Measurements from ENCODE around the gene SYTL1. TPM values are rescaled to one million over a fixed set of nuclear protein-coding genes. Genes with fewer than 3 reads are reported as not detected.

The SYTL1 gene
- polyA plus RNA-seq, 1 donor from 2014 or later: not detected

DNA sequence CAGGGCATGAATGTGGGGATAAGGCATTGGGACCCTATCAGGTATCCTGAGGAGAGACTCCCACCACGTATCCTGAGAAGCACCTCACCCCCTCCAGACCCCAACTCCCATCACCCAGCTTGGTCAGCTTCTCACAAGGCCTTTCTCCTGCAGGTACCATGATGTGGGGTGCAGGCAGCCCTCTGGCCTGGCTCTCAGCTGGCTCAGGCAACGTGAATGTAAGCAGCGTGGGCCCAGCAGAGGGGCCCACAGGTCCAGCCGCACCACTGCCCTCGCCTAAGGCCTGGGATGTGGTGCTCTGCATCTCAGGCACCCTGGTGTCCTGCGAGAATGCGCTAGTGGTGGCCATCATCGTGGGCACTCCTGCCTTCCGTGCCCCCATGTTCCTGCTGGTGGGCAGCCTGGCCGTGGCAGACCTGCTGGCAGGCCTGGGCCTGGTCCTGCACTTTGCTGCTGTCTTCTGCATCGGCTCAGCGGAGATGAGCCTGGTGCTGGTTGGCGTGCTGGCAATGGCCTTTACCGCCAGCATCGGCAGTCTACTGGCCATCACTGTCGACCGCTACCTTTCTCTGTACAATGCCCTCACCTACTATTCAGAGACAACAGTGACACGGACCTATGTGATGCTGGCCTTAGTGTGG lies 51.9 kb downstream of the SYTL1 start:
- H4K20me1 ChIP-seq (ENCODE audit: insufficient read depth): no peaks in the 10 kb centered on the region
- H3K9ac ChIP-seq (ENCODE audit: low read length): no peak overlapping the region
- no peaks in the 10 kb centered on the region for H3K36me3 ChIP-seq (ENCODE audit: insufficient read depth, low read length)
- H3K27ac ChIP-seq (ENCODE audit: low read length): no peak overlapping the region
- no peak overlapping the region for H2AFZ ChIP-seq (ENCODE audit: low read depth, low read length)
- no peaks in the 10 kb centered on the region for H3K79me2 ChIP-seq (replicated peaks; ENCODE audit: insufficient read depth, low read length)
- TF ChIP-seq EZH2 (IDR thresholded peaks at IDR 0.05; ENCODE audit: borderline replicate concordance, insufficient read depth, low read length, poor library complexity, severe bottlenecking): no peak
- TF ChIP-seq, protein P1, sequence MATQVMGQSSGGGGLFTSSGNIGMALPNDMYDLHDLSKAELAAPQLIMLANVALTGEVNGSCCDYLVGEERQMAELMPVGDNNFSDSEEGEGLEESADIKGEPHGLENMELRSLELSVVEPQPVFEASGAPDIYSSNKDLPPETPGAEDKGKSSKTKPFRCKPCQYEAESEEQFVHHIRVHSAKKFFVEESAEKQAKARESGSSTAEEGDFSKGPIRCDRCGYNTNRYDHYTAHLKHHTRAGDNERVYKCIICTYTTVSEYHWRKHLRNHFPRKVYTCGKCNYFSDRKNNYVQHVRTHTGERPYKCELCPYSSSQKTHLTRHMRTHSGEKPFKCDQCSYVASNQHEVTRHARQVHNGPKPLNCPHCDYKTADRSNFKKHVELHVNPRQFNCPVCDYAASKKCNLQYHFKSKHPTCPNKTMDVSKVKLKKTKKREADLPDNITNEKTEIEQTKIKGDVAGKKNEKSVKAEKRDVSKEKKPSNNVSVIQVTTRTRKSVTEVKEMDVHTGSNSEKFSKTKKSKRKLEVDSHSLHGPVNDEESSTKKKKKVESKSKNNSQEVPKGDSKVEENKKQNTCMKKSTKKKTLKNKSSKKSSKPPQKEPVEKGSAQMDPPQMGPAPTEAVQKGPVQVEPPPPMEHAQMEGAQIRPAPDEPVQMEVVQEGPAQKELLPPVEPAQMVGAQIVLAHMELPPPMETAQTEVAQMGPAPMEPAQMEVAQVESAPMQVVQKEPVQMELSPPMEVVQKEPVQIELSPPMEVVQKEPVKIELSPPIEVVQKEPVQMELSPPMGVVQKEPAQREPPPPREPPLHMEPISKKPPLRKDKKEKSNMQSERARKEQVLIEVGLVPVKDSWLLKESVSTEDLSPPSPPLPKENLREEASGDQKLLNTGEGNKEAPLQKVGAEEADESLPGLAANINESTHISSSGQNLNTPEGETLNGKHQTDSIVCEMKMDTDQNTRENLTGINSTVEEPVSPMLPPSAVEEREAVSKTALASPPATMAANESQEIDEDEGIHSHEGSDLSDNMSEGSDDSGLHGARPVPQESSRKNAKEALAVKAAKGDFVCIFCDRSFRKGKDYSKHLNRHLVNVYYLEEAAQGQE (IDR thresholded peaks at IDR 0.05; ENCODE audit: borderline replicate concordance): no peak
- TF ChIP-seq RAD21 (conservative IDR thresholded peaks at IDR 0.05): no peak
- no peak for TF ChIP-seq TAF1 (IDR thresholded peaks at IDR 0.05; ENCODE audit: low read depth)
- TF ChIP-seq, protein P2, sequence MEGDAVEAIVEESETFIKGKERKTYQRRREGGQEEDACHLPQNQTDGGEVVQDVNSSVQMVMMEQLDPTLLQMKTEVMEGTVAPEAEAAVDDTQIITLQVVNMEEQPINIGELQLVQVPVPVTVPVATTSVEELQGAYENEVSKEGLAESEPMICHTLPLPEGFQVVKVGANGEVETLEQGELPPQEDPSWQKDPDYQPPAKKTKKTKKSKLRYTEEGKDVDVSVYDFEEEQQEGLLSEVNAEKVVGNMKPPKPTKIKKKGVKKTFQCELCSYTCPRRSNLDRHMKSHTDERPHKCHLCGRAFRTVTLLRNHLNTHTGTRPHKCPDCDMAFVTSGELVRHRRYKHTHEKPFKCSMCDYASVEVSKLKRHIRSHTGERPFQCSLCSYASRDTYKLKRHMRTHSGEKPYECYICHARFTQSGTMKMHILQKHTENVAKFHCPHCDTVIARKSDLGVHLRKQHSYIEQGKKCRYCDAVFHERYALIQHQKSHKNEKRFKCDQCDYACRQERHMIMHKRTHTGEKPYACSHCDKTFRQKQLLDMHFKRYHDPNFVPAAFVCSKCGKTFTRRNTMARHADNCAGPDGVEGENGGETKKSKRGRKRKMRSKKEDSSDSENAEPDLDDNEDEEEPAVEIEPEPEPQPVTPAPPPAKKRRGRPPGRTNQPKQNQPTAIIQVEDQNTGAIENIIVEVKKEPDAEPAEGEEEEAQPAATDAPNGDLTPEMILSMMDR (IDR thresholded peaks at IDR 0.05; ENCODE audit: poor library complexity, severe bottlenecking): no peak
- TF ChIP-seq SMC3 (conservative IDR thresholded peaks at IDR 0.05; ENCODE audit: poor library complexity): no peak
- TF ChIP-seq EP300 (conservative IDR thresholded peaks at IDR 0.05; ENCODE audit: poor library complexity, severe bottlenecking): no peak
- no peak for TF ChIP-seq POLR2AphosphoS5 (IDR thresholded peaks at IDR 0.05)
- no peak for TF ChIP-seq MXI1 (conservative IDR thresholded peaks at IDR 0.05; ENCODE audit: poor library complexity, severe bottlenecking)
- H3K9me2 ChIP-seq (ENCODE audit: insufficient read depth, low read length): no peaks in the 10 kb centered on the region
- no peaks in the 10 kb centered on the region for H3K27me3 ChIP-seq (ENCODE audit: insufficient read depth, low read depth, low read length)
- H3F3A ChIP-seq (ENCODE audit: insufficient read depth, low read length, poor library complexity, severe bottlenecking): no peaks in the 10 kb centered on the region
- H3K4me2 ChIP-seq (ENCODE audit: low read length): no peak overlapping the region
- no peak overlapping the region for H3K4me3 ChIP-seq (ENCODE audit: low read length)
- no peaks in the 10 kb centered on the region for H3K9me3 ChIP-seq (ENCODE audit: low read length)

DNA sequence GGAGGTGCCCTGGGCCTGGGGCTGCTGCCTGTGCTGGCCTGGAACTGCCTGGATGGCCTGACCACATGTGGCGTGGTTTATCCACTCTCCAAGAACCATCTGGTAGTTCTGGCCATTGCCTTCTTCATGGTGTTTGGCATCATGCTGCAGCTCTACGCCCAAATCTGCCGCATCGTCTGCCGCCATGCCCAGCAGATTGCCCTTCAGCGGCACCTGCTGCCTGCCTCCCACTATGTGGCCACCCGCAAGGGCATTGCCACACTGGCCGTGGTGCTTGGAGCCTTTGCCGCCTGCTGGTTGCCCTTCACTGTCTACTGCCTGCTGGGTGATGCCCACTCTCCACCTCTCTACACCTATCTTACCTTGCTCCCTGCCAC lies 52.4 kb downstream of the SYTL1 start:
- no peak overlapping the region for H3K9ac ChIP-seq (ENCODE audit: low read length)
- TF ChIP-seq RAD21 (conservative IDR thresholded peaks at IDR 0.05): no peak
- no peak for TF ChIP-seq EZH2 (IDR thresholded peaks at IDR 0.05; ENCODE audit: borderline replicate concordance, insufficient read depth, low read length, poor library complexity, severe bottlenecking)
- TF ChIP-seq, protein P1 (IDR thresholded peaks at IDR 0.05; ENCODE audit: borderline replicate concordance): no peak
- TF ChIP-seq EP300 (conservative IDR thresholded peaks at IDR 0.05; ENCODE audit: poor library complexity, severe bottlenecking): no peak
- TF ChIP-seq TAF1 (IDR thresholded peaks at IDR 0.05; ENCODE audit: low read depth): no peak
- no peak for TF ChIP-seq SMC3 (conservative IDR thresholded peaks at IDR 0.05; ENCODE audit: poor library complexity)
- TF ChIP-seq, protein P2 (IDR thresholded peaks at IDR 0.05; ENCODE audit: poor library complexity, severe bottlenecking): no peak
- TF ChIP-seq POLR2AphosphoS5 (IDR thresholded peaks at IDR 0.05): no peak
- TF ChIP-seq MXI1 (conservative IDR thresholded peaks at IDR 0.05; ENCODE audit: poor library complexity, severe bottlenecking): no peak
- no peaks in the 10 kb centered on the region for H3K27me3 ChIP-seq (ENCODE audit: insufficient read depth, low read depth, low read length)
- H3K9me2 ChIP-seq (ENCODE audit: insufficient read depth, low read length): no peaks in the 10 kb centered on the region
- H2AFZ ChIP-seq (ENCODE audit: low read depth, low read length): no peak overlapping the region
- no peaks in the 10 kb centered on the region for H3K9me3 ChIP-seq (ENCODE audit: low read length)
- no peak overlapping the region for H3K4me3 ChIP-seq (ENCODE audit: low read length)
- H3F3A ChIP-seq (ENCODE audit: insufficient read depth, low read length, poor library complexity, severe bottlenecking): no peaks in the 10 kb centered on the region
- H3K79me2 ChIP-seq (replicated peaks; ENCODE audit: insufficient read depth, low read length): no peaks in the 10 kb centered on the region
- no peaks in the 10 kb centered on the region for H3K36me3 ChIP-seq (ENCODE audit: insufficient read depth, low read length)
- no peaks in the 10 kb centered on the region for H4K20me1 ChIP-seq (ENCODE audit: insufficient read depth)
- H3K4me2 ChIP-seq (ENCODE audit: low read length): no peak overlapping the region
- no peak overlapping the region for H3K27ac ChIP-seq (ENCODE audit: low read length)

All from neural cell (in vitro differentiated cells).